NCI-H2171 (cell line): ENCODE measurements around the gene LYVE1.
"Not testable (repeated sequence)": the region's sequence is repeated elsewhere in the genome, so short reads cannot be mapped to it uniquely, and the experiment has no call there.

Experiments
- DNase-seq: peaks from one replicate; lab custom pipeline; 2025; lab: John Stamatoyannopoulos, UW

The LYVE1 gene, protein sequence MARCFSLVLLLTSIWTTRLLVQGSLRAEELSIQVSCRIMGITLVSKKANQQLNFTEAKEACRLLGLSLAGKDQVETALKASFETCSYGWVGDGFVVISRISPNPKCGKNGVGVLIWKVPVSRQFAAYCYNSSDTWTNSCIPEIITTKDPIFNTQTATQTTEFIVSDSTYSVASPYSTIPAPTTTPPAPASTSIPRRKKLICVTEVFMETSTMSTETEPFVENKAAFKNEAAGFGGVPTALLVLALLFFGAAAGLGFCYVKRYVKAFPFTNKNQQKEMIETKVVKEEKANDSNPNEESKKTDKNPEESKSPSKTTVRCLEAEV

DNA sequence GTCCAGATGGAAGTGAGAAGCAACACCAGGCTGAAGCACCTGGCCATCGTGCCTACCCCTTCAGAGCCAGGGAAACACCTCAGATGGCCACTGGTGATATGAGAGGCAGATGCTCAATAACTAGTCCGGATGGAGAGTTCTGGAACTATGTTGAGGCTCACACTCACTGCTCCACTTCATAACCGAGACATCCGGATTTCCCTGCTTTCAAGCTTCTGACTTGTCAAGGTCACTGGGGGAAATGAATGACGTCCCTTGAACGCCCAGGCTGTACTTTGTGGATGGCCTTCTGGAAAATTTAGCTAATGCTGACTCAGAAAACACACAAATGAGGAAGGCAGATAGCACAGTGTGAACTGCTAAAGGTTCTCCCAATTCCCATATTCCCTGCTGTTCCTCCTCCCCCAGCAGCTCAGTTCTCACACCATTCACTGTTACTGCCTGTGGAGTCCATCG, at the start of gene LYVE1:
TSS of gene LYVE1 (minus strand) at position 180 of the 456 bp plus-strand sequence. CDS start at position 47, 133 bp downstream.
- no peak for DNase-seq

DNA sequence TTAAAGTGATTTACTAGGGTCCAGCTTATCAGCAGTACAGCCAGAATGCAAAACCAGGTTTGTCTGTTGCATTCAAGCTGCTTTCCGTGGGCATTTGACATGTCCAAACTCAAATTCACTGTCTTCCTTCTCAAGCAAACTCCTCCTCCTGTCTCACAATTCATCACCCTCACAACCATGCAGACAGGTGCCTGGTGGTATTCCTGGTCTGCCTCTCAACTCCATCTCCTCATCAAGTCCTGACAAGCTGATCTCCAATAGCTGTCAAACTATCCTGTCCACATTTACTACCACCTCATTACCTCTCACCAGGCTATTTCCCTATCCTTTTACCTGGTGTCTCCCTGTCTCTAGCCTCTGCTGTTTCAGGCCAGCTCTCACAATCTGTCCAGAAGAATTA, 49.1 kb upstream of the LYVE1 start:
- DNase-seq: no peak

DNA sequence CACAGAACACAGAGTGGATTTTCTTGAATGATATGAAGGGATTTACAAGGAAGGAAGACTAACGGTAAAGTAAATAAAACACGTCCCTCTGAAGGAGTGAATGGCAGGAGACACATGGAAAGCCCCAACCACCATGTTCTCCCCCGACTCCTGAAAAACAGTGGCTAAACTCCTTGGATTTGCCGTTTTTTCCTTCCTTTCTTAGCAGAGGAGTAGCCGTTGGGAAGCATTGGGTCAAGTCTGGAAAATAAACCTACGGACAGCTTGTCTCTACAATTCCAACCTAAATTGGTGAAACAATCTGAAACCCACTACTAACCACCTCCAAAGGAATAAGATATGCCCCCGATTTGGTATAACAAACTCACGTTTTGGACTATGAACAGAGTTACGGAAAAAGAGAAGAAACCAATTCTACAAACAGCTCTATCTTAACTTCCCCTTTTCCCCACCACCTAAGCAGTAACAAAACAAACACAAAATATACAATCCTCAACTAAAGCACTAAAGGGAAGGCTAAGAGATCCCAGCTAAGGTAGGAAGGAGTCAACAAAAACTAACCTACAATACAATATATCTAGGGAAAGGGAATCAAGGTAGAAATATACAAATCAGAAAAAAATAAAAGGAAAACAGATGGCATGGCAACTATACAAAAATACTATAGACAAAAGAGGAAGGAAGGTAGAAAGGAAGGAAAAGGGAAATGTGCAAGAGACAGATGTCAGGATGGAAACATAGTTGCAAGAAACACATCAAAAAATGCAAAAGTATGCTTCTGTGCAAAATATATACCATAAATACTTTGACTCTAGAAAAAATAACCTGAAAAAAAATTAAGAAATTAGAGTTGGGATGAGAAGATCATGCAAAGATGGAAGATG, 43.8 kb upstream of the LYVE1 start:
- DNase-seq: no peak

DNA sequence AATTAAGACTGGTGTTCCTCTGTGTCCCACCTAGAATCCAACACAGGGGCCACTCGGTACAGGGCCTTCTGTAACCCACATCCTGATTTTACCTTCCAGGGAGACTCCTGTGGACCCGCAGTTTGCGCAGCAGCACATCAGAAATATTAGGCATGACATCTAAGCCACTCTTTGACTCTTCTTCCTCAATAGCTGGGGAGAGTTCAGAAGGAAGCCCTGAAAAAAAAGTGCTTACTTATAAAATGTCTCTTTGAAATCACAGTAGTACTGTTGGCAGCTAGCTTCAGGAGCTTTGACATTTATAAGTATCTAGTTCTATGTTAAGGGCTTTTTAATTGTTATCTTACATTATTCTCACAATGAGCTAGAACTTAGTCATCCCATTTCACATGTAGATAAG, 41.2 kb upstream of the LYVE1 start:
- no peak for DNase-seq

DNA sequence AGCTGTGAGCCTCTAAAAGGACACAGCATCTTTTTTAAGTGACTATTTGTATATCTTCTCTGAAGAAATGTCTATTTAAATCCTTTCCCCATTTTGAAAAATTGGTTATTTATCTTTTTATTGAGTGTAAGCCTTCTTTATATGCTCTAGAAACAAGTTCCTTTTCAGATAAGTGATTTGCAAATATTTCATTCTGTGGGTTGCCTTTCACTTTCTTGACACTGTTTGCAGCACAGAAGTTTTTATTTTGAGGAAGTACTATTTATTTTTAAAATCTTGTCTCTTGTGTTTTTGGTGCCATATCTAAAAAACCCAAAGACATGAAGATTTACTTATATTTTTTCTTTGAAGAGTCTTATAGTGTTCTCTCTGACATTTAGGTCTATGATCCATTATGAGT, 40.1 kb upstream of the LYVE1 start:
- DNase-seq: no peak

DNA sequence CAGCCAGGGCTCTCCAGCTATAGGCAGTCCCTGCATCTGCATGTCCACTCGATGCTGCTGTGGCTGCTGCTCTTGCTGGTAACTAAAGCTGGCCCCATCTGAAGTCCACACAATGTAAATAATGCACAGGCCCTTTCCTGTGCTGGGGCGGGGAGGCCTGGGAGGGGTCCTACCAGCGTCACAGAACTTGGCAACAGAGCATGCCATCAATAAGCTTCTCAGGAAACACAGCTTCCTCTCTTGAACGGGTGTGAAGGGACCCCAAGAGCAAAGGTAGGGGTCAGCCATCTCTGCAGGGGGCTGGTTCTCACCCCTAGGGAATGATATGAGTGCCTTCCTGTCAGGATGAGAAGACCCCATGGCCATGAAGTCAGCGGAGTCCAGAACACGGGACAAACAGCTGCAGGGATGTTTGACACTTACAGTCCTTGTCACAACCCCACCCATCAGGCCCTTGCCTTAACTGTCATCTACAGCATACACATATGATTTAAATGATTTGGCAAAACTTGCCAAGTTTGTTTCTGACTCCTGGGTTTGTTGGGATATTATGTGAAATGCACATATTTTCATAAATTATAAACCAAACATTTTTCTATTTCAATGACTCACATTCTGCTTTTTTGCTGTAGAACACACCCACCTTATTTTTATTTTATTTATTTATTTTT, 39.1 kb upstream of the LYVE1 start:
- DNase-seq: no peak

DNA sequence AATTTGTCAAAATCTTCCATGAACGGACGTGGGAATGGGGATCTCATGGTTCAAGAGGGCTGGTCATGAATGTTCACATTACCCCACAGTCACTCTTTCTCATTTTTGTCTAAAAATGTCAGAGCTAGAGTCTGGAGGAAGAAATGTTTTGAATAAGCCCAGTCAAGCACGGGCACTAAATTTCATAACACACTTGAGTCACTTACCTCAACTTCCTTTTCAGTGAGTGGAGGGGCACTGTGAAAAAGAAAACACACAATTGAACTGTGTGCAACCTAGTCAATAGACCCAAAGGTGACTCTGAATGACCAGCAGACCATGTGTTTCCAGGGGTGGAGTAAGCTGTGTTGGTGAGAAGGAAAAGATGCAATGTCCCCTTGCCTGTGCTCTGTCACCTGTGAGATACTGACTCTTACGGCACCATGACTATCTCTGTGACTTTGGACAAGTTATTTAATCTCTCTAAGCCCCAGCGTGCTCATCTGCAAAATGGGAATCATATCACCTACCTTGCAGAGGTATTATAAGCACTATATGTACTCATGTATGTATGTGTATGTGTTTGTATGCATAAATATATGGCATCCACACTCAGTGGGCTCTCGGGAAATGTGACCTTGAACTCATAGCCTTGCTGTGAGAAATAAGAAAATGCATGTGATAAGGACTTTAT, 38.2 kb upstream of the LYVE1 start:
- DNase-seq: no peak

DNA sequence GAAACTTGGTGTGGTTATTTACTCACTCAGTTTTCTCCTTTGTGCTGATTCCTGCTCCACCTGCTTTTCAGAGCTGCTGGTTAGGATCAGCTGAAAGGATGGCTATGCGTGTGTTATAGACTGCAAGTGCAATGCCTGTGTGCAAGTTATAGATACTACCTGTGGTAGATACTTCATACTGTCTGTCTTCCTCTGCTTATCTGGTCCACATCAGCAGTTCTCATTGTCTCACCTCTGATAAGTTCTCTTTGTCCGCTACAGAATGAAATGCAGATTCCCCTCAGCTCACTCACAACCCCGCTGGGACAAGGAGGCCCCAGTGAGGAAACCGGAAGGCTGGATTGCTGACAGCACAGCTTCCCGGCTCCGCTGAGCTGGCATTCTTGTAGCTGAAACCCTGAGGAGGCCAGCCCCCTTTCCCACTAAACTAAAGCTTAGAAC, 37.5 kb upstream of the LYVE1 start:
- no peak for DNase-seq

DNA sequence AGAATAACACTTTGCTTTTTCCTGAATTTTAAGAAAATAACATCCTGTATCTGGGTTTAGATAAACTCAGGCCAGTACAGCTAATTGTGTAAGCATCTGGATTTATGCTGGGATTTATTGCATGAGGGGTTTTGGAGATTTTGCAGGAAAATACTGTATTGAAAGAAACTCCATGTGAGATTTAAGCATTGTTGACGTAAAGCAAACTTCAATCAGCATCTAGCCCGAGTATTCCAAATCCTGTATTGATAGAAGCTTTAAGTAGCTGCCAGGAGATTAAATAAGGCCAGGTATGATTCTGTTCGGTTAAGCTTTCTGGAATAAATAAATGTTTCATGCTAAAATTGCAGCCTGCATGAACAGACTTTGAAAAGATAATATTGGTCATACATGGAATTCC, 36.3 kb upstream of the LYVE1 start:
- no peak for DNase-seq

DNA sequence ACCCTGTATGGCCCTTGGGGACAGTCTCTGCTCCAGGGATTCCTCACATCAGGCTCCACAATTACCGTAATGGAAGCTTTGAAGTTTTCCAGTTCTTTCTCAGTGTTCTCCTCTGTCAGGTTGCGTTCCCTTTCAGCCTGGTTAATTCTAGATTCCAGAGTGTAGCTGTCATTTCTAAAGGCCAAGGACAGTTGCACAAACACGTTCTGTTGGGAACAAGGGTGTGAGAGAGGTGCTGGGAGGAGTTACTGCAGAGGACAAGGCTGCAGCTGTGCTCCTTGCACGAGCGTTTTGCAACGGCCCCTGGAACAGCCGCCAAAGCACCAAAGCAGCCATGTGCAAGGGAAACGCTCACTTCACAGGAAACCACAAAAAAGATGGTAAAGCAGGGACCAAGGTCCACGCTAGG, 35.9 kb upstream of the LYVE1 start:
- DNase-seq: no peak

DNA sequence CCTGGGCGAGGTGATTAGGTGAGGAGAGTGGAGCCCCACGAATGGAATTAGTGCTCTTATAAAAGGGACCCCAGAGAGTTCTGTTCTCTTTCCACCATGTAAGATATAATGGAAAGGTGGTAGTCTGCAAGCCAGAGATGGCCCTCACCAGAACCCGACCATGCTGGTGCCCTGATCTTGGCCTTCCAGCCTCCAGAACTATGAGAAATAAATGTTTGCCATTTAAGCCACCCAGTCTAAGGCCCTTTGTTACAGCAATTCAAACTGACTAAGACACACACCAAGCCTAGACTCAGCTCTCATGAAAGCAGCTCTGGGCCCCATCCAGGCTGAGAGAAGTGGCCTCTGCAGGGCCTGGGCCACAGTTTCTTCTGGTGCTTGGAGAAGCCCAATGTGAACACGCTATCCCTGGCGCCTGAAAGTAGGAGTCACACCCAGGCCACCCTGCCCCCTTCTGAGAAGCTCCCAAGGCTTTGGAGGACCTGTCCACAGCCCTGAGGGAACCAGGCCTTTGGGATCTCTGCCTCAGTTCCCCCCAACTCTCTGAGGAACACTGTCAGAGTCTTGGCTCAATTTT, 35.3 kb upstream of the LYVE1 start:
- no peak for DNase-seq

DNA sequence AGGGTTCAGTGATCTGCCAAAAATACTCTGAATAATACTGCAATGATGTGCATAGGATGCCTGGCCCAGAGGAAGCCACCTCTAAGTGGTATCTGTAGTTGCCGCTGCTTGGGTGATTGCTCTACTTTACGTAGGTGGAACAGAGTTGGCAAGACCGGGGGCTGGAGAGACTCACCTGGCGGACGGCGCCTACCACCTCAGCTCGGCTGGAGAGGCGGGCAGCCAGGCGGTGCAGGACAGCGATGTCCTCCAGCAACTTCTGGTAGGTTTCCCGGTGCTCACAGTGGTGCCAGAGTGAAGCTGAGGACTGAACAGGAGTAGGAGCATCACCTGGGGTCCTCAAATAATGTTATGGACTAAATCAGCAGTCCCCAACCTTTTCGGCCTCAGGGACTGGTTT, 34.5 kb upstream of the LYVE1 start:
- DNase-seq: no peak

DNA sequence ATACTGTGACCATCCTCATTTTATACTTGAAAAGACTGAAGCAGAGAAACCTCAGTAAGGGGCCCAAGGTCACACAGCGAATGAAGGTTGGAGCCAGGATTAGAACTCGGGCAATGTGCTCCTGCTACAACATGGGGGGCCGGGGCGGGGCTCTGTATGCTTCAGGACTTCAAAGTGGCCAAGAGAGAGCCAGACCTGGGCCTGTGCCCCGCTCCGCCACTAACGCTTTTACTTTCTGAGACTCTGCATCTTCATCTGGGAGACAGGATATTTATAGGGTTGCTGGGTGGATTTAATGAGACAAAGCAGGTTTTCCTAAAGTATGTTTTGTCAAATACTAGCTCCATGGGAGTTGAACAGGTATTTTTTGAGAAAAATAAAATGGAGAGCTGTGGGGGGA, 33.9 kb upstream of the LYVE1 start:
- DNase-seq: no peak

DNA sequence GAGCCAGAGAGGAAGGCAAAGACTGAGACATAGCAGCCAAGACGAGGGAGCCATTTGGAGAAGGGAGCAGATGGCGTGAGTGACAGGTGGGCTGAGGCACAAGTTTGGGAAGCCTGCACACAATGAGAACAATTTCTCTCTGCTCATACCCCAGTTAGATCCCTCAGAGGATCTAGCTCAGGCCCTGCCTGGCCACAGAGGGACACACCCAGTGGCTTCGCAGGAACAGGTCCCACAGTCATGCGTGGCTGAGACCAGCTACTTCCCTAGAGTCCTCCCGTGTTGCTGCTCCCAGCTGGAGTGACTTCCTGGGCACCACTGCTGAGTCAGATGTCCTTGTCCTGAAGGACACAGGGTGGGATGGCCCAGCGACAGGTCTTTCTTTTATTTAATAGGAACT, 33.4 kb upstream of the LYVE1 start:
- no peak for DNase-seq

DNA sequence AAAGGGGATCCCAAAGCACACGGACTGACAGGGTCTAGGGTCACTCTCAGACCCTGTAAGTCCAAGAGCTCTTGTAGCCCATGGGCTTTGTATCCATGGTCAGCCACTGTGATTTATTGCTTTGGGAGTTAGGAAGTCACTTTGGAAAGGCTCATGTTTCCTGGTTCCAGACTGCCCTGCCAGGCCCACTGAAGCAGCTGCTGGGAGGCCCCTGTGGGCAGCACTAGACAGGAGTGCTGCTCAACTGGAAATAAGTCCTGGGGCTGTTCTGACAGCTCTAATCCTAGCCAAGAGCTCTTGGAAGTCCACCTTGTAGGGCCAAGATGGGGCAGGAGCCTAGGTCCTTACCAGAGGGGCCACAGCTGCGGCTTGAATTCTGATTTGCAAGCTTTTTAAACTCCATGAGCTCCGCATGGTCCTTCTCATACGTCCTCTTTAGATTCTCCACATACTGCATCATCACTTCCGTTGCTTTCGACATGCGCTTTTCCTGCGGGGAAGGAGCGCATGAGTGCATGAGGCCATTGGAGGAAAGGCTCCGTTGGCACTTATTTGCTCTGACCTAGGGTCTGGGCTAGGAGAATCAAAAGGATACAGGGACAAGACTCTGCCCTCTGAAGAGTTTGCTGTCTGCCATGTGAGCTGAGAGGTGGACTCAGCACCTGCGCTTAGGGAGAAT, 32.2 kb upstream of the LYVE1 start:
- no peak for DNase-seq

DNA sequence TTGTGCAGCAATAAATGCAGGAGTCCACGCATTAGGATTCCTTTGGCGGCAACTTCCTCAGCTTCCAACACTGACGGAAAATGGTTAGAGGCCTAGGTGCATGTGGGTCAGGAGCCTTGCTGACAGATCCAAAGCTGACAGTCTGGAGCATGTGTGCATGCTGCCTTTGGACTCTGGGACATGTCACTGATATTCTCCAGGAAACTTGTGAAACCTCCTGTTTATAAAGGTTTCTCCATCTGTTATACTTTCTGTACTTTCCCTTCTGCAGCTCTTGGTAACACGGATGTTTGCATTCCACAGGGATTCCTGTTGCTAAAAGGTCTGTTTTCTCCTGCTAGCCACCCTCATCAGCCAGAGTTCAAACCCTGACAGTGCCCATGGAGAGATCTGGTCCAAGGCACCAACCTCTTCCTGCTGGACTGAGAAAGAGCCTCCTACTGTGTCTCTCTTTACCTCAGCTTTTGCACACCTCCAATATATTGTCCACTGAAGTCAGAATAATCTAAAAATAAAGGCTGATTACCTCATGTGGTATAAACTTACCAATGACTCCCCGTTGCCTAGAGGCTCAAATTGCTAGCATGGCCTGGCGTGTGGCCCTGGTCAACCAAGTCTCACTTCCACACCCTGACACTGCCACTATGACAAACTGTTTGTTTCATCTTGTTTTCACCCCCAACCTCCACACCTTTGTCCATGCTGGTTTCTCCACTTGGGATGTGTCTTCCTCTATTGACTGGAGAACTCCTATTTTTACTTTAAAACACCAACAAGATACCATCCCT, 31.1 kb upstream of the LYVE1 start:
- DNase-seq: no peak

DNA sequence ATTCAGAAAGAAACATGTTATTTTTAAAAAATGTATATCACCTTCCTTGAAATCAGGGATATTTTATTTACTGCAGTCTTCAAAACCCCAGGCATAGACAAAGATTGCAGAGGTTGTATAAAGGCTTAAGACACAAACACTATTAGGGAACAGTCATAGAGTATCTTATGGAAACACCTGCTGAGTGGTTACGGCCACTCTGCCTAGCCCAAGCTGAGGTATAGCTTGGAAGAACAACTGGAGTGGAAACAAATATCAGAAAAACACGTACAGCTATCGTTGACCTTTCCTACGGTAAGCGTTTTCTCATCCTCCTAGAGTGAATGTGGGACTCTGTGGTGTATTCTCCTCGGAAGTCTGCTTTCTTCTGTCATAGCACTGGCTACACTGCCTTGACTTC, 30.4 kb upstream of the LYVE1 start:
- DNase-seq: no peak

DNA sequence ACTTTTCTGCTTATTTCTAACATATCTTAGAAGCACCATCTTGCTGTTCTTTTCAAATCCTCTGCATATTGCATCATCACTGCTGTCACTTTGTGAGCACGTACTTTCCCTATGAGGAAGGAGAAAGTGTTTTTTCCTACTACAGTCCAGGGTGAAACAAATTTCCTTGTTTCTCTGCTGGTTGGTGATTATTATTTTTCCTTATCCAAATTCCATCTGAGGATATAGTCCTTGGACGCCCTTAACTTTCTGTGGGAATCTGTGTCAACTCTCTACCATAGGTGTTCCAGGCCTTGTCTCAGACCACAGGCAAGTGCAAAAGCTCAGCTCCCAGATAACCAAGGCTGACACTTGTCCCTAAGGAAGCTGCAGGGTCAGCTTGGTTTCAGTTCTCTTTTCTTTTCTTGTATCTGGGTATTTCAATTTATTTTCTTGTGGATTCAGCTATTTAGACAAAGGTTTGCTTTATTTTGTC, 29.4 kb upstream of the LYVE1 start:
- no peak for DNase-seq

DNA sequence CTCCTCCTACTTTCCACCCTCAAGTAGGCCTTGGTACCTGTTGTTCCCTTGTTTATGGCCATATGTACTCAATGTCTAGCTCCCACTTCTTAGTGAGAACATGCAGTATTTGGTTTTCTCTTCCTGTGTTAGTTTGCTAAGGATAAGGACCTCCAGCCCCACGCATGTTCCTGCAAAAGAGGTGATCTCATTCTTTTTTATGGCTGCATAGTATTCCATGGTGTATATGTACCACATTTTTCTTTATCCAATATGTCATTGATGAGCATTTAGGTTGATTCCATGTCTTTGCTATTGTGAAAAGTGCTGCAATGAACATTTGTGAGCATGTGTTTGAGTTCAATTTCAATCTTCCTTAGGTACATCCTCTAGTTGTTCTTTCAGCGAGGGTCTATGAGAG, 27.4 kb upstream of the LYVE1 start:
- DNase-seq: not testable (repeated sequence)

DNA sequence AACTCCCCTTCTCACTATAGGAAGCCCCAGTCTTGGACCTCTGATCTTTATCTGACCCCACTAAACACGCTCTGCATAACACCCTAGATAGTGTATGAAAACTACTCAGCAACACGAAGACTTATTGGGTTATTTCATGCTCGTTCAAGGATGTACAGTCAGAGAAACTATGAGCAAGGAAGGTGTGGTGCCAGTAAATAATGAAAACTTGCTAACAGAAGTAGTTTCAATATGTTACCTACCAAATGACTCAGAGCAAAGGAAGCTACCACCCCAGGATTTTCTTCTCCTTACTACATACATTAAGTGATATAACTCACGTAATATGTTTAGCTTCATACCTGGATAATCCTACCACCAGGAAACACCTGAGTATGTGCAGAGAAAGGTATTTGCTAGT, 25.9 kb upstream of the LYVE1 start:
- DNase-seq: no peak
